Measurements from ENCODE around the gene SLC16A10. TPM values are rescaled to one million over a fixed set of nuclear protein-coding genes. Genes with fewer than 3 reads are reported as not detected.
A peak's percentile ranks its signal among the peaks of the same experiment; 100 is the strongest.

The SLC16A10 gene
- total and polyA plus RNA-seq, 2 donors from 2014 or later: 3.7 to 5.9 TPM

- intact Hi-C loops (cut with DNase I): no loop called here
- Histone ChIP-seq H3K9ac (ENCODE audit: low read length in 3 of 3) (no peak overlapping the region), H3K27me3 (ENCODE audit: control insufficient read depth, insufficient read depth, low read length) (no peaks in the 10 kb centered on the region), H3K27ac (ENCODE audit: low read depth in 2 of 2, low read length in 2 of 2) (peak overlapping the region in 1 of 2 donors; percentile 26), H3K36me3 (ENCODE audit: control insufficient read depth in 2 of 3, insufficient read depth in 3 of 3, low read length in 3 of 3) (no peaks in the 10 kb centered on the region), H3K9me3 (ENCODE audit: control insufficient read depth in 2 of 3, insufficient read depth in 1 of 3, low read length in 3 of 3) (no peaks in the 10 kb centered on the region), H3K4me3 (ENCODE audit: low read length in 3 of 3) (no peak overlapping the region), H3K4me1 (ENCODE audit: control insufficient read depth in 2 of 3, insufficient read depth in 2 of 3, low read depth in 1 of 3, low read length in 3 of 3) (no peaks in the 10 kb centered on the region)
- no peak for TF ChIP-seq CTCF (IDR thresholded peaks at IDR 0.05; ENCODE audit: borderline replicate concordance, extremely low read depth, insufficient read depth)
- DNase-seq (no peak), FAIRE-seq (no peak)
Measured at GRCh38 chr6:111177131-111177530, 89.8 kb downstream of the SLC16A10 start.

GRCh38 chr6:111183702-111184517 lies 96.6 kb downstream of the SLC16A10 start:
- TF ChIP-seq CTCF (IDR thresholded peaks at IDR 0.05; ENCODE audit: borderline replicate concordance, extremely low read depth, insufficient read depth): no peak
- Histone ChIP-seq H3K4me1 (ENCODE audit: control insufficient read depth in 2 of 3, insufficient read depth in 2 of 3, low read depth in 1 of 3, low read length in 3 of 3) (peaks cover 0 to 9% (median 5%) of the 10 kb centered on the region in 3 donors), H3K9ac (ENCODE audit: low read length in 3 of 3) (no peak overlapping the region), H3K9me3 (ENCODE audit: control insufficient read depth in 2 of 3, insufficient read depth in 1 of 3, low read length in 3 of 3) (no peaks in the 10 kb centered on the region), H3K27ac (ENCODE audit: low read depth in 2 of 2, low read length in 2 of 2) (no peak overlapping the region), H3K4me3 (ENCODE audit: low read length in 3 of 3) (no peak overlapping the region), H3K27me3 (ENCODE audit: control insufficient read depth, insufficient read depth, low read length) (no peaks in the 10 kb centered on the region), H3K36me3 (ENCODE audit: control insufficient read depth in 2 of 3, insufficient read depth in 3 of 3, low read length in 3 of 3) (no peaks in the 10 kb centered on the region)
- intact Hi-C loops (cut with DNase I): no loop called here
- FAIRE-seq (no peak), DNase-seq (no peak)

- FAIRE-seq (no peak), DNase-seq (peak in 3 of 5 donors; percentile 30 to 42 (median 41))
Measured at GRCh38 chr6:111184827-111185532, 97.7 kb downstream of the SLC16A10 start.

More at GRCh38 chr6:111184827-111185532, 97.7 kb downstream of the SLC16A10 start:
- TF ChIP-seq CTCF (IDR thresholded peaks at IDR 0.05; ENCODE audit: borderline replicate concordance, extremely low read depth, insufficient read depth): no peak
- intact Hi-C loops (cut with DNase I): no loop called here
- Histone ChIP-seq H3K36me3 (ENCODE audit: control insufficient read depth in 2 of 3, insufficient read depth in 3 of 3, low read length in 3 of 3) (no peaks in the 10 kb centered on the region), H3K4me3 (ENCODE audit: low read length in 3 of 3) (no peak overlapping the region), H3K9ac (ENCODE audit: low read length in 3 of 3) (no peak overlapping the region), H3K9me3 (ENCODE audit: control insufficient read depth in 2 of 3, insufficient read depth in 1 of 3, low read length in 3 of 3) (no peaks in the 10 kb centered on the region), H3K4me1 (ENCODE audit: control insufficient read depth in 2 of 3, insufficient read depth in 2 of 3, low read depth in 1 of 3, low read length in 3 of 3) (peaks cover 0 to 9% (median 5%) of the 10 kb centered on the region in 3 donors), H3K27ac (ENCODE audit: low read depth in 2 of 2, low read length in 2 of 2) (peak overlapping the region in 1 of 2 donors; percentile 16), H3K27me3 (ENCODE audit: control insufficient read depth, insufficient read depth, low read length) (no peaks in the 10 kb centered on the region)
